GM23248 (cell line): ENCODE data around the gene STRN4.

Experiments
- EZH2 ChIP-seq: fragments of 200-600 bp; sonication (generic); IDR thresholded peaks from 2 replicates; pipeline ENCODE4 v1.6.1; 2018; ENCODE audit warnings: antibody characterized with exemption, mild to moderate bottlenecking; ENCODE audit not compliant: insufficient read depth, poor library complexity, severe bottlenecking
- EZH2phosphoT487 ChIP-seq: fragments of 200-600 bp; sonication (generic); IDR thresholded peaks from 2 replicates; pipeline ENCODE4 v1.6.1; 2018; ENCODE audit warnings: antibody characterized with exemption, moderate library complexity, mild to moderate bottlenecking, low read depth; ENCODE audit not compliant: insufficient read depth

GRCh38 chr19:46691948-46692347, 54.3 kb downstream of the STRN4 start:
- no peak for TF ChIP-seq EZH2
- TF ChIP-seq EZH2phosphoT487, result no peak
